HepG2 (cell line): ENCODE measurements around the gene EEF1AKMT1. TPM values are rescaled to one million over a fixed set of nuclear protein-coding genes. Genes with fewer than 3 reads are reported as not detected.

ENCODE experiments used
- ATAC-seq: fragments of 200-7000 bp; cut with Tn5 transposase; 3 replicates; pipeline ENCODE4 v1.9.1; 2020; ENCODE audit warnings: mild to moderate bottlenecking, moderate library complexity
- BruUV-seq: library from RNA; stranded (reverse); fragments of 400-500 nt; replicated peaks from 2 replicates; lab custom pipeline; 2021; lab: Mats Ljungman, UMichigan
- CTCF ChIA-PET: fragments of 300-600 bp; formaldehyde crosslinking; extraction: SDS; loops from one replicate; lab custom pipeline; 2021; ENCODE audit warnings: low total read pairs, inconsistent platforms, low intra/inter-chr PET ratio; lab: Yijun Ruan, JAX
- POLR2A ChIA-PET: fragments of 350-600 bp; sonication (Branson Sonifier 250); formaldehyde crosslinking; loops from one replicate; lab custom pipeline; 2020; ENCODE audit warnings: antibody characterized with exemption, inconsistent platforms; lab: Yijun Ruan, JAX
- DNase-seq: peaks from one replicate; pipeline ENCODE4 v3.0.0-alpha.2; 2015; ENCODE audit warnings: low spot score
- FAIRE-seq: peaks from 3 replicates; lab custom pipeline; 2011; peaks lifted over from hg19 to GRCh38; lab: Jason Lieb, UNC
- H2AFZ ChIP-seq: one replicate; pipeline ENCODE4 v1.6.1; 2011; ENCODE audit warnings: low read length, inconsistent platforms
- H3K27ac ChIP-seq: fragments of 300-600 bp; 3 replicates; pipeline ENCODE4 v1.8.0; 2011; ENCODE audit warnings: mixed run types, mild to moderate bottlenecking, mixed read lengths, low read length, inconsistent platforms; ENCODE audit not compliant: insufficient read depth; ENCODE audit errors: extremely low read length
- H3K27me3 ChIP-seq, 2 experiments: fragments of 200-600 bp in 1 of 2; 2 replicates in 1 of 2; 3 replicates in 1 of 2; pipeline versions ENCODE4 v1.6.0 to v1.8.0; 2011; ENCODE audit warnings: low read length in 2 of 2, mild to moderate bottlenecking in 2 of 2, moderate library complexity in 2 of 2, inconsistent platforms in 1 of 2; ENCODE audit not compliant: insufficient read depth in 2 of 2, control insufficient read depth in 1 of 2
- H3K36me3 ChIP-seq, 2 experiments: fragments of 200-600 bp in 1 of 2; replicated peaks in 1 of 2; 2 replicates in 1 of 2; 3 replicates in 1 of 2; pipeline versions ENCODE4 v1.5.1 to v1.8.0; 2011; ENCODE audit warnings: low read length in 2 of 2, inconsistent platforms in 1 of 2; ENCODE audit not compliant: insufficient read depth in 2 of 2, control insufficient read depth in 1 of 2
- H3K4me1 ChIP-seq: 2 replicates; pipeline ENCODE4 v1.5.1; 2012; ENCODE audit warnings: low read length, inconsistent platforms; ENCODE audit not compliant: insufficient read depth
- H3K4me2 ChIP-seq: 2 replicates; pipeline ENCODE4 v1.6.0; 2011; ENCODE audit warnings: low read depth, low read length, inconsistent platforms
- H3K4me3 ChIP-seq, 3 experiments: fragments of 200-600 bp in 1 of 3; sonication (generic), shearing (Covaris generic) in 1 of 3; replicated peaks in 1 of 3; 2 replicates each; pipeline ENCODE4 v1.5.1; 2011 to 2016; ENCODE audit warnings: low read length in 3 of 3, inconsistent platforms in 2 of 3, low read depth in 2 of 3, mild to moderate bottlenecking in 2 of 3, control low read depth in 1 of 3, mixed read lengths in 1 of 3; ENCODE audit not compliant: insufficient read depth in 1 of 3
- H3K79me2 ChIP-seq: one replicate; pipeline ENCODE4 v1.6.1; 2011; ENCODE audit warnings: low read length, inconsistent platforms; ENCODE audit not compliant: insufficient read depth
- H3K9ac ChIP-seq: 2 replicates; pipeline ENCODE4 v1.6.0; 2011; ENCODE audit warnings: mild to moderate bottlenecking, low read depth, low read length, inconsistent platforms; ENCODE audit not compliant: insufficient read depth
- H3K9me3 ChIP-seq: 2 replicates; pipeline ENCODE4 v1.5.1; 2012; ENCODE audit warnings: mild to moderate bottlenecking, low read length
- H4K20me1 ChIP-seq: 2 replicates; pipeline ENCODE4 v1.6.0; 2011; ENCODE audit warnings: inconsistent platforms, mild to moderate bottlenecking, low read length, moderate library complexity; ENCODE audit not compliant: insufficient read depth
- ARNT ChIP-seq: fragments of 450-650 bp; IDR thresholded peaks from 2 replicates; pipeline ENCODE4 v1.6.1; 2017
- IKZF4 ChIP-seq: sonication (generic); formaldehyde crosslinking; IDR thresholded peaks from 2 replicates; pipeline ENCODE4 v1.5.1; 2020; ENCODE audit warnings: borderline replicate concordance, mild to moderate bottlenecking, low read depth, missing genetic modification reagents; ENCODE audit errors: not compliant biosample characterization
- ZFP36L2 ChIP-seq: sonication (generic); formaldehyde crosslinking; IDR thresholded peaks from 2 replicates; pipeline ENCODE4 v1.4.0; 2020; ENCODE audit warnings: missing genetic modification reagents
- ZFY ChIP-seq: sonication (generic); formaldehyde crosslinking; IDR thresholded peaks from 2 replicates; pipeline ENCODE4 v1.4.0; 2020; ENCODE audit warnings: missing genetic modification reagents
- whole genome bisulfite sequencing: methylation state at CpG from one replicate; pipeline ENCODE4 v1.1.6; 2017; ENCODE audit warnings: low lambda C conversion rate; 5-methylcytosine and 5-hydroxymethylcytosine counted together
- in situ Hi-C: cut with HindIII; loops from 2 replicates; pipeline ENCODE4 v1.10.0; 2017; ENCODE audit warnings: low pct_unique_long_range_greater_than_20kb; ENCODE audit not compliant: extremely low pct_ligation_motif_present
- intact Hi-C: fragments of 100-400 bp; cut with micrococcal nuclease; formaldehyde crosslinking; loops from one replicate; pipeline ENCODE4 v1.10.0; 2022; ENCODE audit not compliant: unreplicated experiment
- polyA plus RNA-seq, 8 experiments: library from polyadenylated mRNA; depleted of rRNA in 3 of 8; stranded (reverse) in 7 of 8; unstranded in 1 of 8; fragments of >200 nt; fragmentation: Illumina TruSeq in 4 of 8; extraction: Trizol in 4 of 8; gene quantifications; 2 replicates each; pipeline versions ENCODE4 v1.2.1 to v1.2.3, GENCODE V29; 2011 to 2016; ENCODE audit warnings: low read depth in 4 of 8, missing spikeins in 1 of 8, mixed read lengths in 1 of 8; ENCODE audit not compliant: insufficient read depth in 1 of 8
- total RNA-seq, 5 experiments: library from RNA; depleted of rRNA; stranded (reverse); fragments of >200 nt; fragmentation: Illumina TruSeq; extraction: Trizol; gene quantifications; 2 replicates each; pipeline ENCODE4 v1.2.3, GENCODE V29; 2016; ENCODE audit warnings: low read depth in 1 of 5
- TF ChIP-seq, protein P1 (sequence below): sonication (generic); formaldehyde crosslinking; IDR thresholded peaks from 2 replicates; pipeline ENCODE4 v1.4.0; 2020; ENCODE audit warnings: low read depth, missing genetic modification reagents
- TF ChIP-seq, protein P2 (sequence below): sonication (generic); formaldehyde crosslinking; IDR thresholded peaks from 2 replicates; pipeline ENCODE4 v1.4.0; 2020; ENCODE audit warnings: missing genetic modification reagents

EEF1AKMT1 gene
- total and polyA plus RNA-seq, 2 of the 13 experiments (the other 11 are each of a cell fraction or from before 2014, with no cell fraction given): 6.0 to 16.1 TPM

DNA sequence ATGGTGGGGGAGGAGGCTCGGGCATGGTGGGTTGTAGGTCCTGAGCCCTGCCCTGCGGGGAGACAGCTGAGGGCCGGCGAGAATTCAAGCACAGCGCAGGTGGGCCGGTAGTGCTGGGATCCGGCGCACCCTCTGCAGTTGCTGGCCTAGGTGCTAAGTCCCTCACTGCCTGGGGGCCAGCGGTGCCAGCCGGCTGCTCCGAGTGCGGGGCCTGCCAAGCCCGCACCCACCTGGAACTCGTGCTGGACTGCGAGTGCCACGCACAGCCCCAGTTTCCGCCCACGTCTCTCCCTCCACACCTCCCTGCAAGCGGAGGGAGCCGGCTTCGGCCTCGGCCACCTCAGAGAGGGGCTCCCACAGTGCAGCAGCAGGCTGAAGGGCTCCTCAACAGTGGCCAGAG is 33.7 kb downstream of the EEF1AKMT1 start (continued):
- TF ChIP-seq, protein P1, sequence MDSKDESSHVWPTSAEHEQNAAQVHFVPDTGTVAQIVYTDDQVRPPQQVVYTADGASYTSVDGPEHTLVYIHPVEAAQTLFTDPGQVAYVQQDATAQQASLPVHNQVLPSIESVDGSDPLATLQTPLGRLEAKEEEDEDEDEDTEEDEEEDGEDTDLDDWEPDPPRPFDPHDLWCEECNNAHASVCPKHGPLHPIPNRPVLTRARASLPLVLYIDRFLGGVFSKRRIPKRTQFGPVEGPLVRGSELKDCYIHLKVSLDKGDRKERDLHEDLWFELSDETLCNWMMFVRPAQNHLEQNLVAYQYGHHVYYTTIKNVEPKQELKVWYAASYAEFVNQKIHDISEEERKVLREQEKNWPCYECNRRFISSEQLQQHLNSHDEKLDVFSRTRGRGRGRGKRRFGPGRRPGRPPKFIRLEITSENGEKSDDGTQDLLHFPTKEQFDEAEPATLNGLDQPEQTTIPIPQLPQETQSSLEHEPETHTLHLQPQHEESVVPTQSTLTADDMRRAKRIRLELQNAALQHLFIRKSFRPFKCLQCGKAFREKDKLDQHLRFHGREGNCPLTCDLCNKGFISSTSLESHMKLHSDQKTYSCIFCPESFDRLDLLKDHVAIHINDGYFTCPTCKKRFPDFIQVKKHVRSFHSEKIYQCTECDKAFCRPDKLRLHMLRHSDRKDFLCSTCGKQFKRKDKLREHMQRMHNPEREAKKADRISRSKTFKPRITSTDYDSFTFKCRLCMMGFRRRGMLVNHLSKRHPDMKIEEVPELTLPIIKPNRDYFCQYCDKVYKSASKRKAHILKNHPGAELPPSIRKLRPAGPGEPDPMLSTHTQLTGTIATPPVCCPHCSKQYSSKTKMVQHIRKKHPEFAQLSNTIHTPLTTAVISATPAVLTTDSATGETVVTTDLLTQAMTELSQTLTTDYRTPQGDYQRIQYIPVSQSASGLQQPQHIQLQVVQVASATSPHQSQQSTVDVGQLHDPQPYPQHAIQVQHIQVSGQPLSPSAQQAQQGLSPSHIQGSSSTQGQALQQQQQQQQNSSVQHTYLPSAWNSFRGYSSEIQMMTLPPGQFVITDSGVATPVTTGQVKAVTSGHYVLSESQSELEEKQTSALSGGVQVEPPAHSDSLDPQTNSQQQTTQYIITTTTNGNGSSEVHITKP (CRISPR knock-in tag): no peak
- no peak for TF ChIP-seq ZFY (CRISPR knock-in tag)
- no peak for TF ChIP-seq ZFP36L2
- no peak for TF ChIP-seq ARNT

DNA sequence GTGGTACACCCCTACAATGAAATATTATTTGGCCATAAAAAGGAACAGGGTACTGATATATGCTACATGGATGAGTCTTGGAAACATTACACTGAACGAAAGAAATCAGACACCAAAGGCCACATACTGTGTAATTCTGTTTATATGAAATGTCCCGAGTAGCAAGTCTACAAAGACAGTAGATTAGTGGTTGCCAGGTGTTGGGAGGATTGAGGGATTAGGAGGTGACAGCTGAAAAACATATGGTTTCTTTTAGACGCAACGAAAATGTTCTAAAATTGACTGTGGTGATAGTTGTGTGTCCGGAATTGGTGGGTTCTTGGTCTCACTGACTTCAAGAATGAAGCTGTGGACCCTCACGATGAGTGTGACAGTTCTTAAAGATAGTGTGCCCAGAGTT is 35.1 kb downstream of the EEF1AKMT1 start:
- ChIA-PET CTCF (no interaction called here), POLR2A (no interaction called here)

More for the DNA sequence above, 35.1 kb downstream of the EEF1AKMT1 start:
- H3K4me1 ChIP-seq: no peaks in the 10 kb centered on the region
- BruUV-seq: no TSS peak
- TF ChIP-seq, protein P2, sequence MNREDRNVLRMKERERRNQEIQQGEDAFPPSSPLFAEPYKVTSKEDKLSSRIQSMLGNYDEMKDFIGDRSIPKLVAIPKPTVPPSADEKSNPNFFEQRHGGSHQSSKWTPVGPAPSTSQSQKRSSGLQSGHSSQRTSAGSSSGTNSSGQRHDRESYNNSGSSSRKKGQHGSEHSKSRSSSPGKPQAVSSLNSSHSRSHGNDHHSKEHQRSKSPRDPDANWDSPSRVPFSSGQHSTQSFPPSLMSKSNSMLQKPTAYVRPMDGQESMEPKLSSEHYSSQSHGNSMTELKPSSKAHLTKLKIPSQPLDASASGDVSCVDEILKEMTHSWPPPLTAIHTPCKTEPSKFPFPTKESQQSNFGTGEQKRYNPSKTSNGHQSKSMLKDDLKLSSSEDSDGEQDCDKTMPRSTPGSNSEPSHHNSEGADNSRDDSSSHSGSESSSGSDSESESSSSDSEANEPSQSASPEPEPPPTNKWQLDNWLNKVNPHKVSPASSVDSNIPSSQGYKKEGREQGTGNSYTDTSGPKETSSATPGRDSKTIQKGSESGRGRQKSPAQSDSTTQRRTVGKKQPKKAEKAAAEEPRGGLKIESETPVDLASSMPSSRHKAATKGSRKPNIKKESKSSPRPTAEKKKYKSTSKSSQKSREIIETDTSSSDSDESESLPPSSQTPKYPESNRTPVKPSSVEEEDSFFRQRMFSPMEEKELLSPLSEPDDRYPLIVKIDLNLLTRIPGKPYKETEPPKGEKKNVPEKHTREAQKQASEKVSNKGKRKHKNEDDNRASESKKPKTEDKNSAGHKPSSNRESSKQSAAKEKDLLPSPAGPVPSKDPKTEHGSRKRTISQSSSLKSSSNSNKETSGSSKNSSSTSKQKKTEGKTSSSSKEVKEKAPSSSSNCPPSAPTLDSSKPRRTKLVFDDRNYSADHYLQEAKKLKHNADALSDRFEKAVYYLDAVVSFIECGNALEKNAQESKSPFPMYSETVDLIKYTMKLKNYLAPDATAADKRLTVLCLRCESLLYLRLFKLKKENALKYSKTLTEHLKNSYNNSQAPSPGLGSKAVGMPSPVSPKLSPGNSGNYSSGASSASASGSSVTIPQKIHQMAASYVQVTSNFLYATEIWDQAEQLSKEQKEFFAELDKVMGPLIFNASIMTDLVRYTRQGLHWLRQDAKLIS (CRISPR knock-in tag): no peak
- no peak for TF ChIP-seq IKZF4
- TF ChIP-seq, all 625 proteins: peak for 0
- DNase-seq (no peak), FAIRE-seq (no peak), ATAC-seq (no peak)
- Histone ChIP-seq H3K27ac (no peak overlapping the region), H3K36me3 (peaks cover 0 to 4% of the 10 kb centered on the region in 2 experiments; a peak in 1 of 5 replicates), H2AFZ (no peak overlapping the region), H3K4me3 (no peak overlapping the region), H3K4me2 (no peak overlapping the region), H4K20me1 (no peaks in the 10 kb centered on the region), H3K79me2 (no peaks in the 10 kb centered on the region), H3K9me3 (no peaks in the 10 kb centered on the region), H3K27me3 (no peaks in the 10 kb centered on the region), H3K9ac (no peak overlapping the region)
- in situ Hi-C loops (no loop called here), intact Hi-C loops (no loop called here)
- 94% methylated on average over 6 of the region's 6 CpGs for WGBS
